Breast epithelium (tissue), 4 donors: Measurements from ENCODE around the gene FCMR. TPM values are rescaled to one million over a fixed set of nuclear protein-coding genes. Genes with fewer than 3 reads are reported as not detected.

ENCODE experiments used
- DNase-seq, 2 donors: peaks; one replicate each; pipeline ENCODE4 v3.0.0-alpha.2; 2019; ENCODE audit warnings: low spot score in 2 of 2
- H3K27ac ChIP-seq, 2 donors: fragments of 200-600 bp; sonication (generic) in 1 of 2; one replicate each; pipeline ENCODE4 v1.5.1; 2016 to 2019; ENCODE audit warnings: mild to moderate bottlenecking in 1 of 2
- H3K27me3 ChIP-seq, 2 donors: fragments of 200-600 bp; sonication (generic) in 1 of 2; one replicate each; pipeline versions ENCODE4 v1.5.1 to v1.6.0; 2017 to 2019; ENCODE audit warnings: control low read depth in 1 of 2, mild to moderate bottlenecking in 1 of 2
- H3K36me3 ChIP-seq: fragments of 200-600 bp; one replicate; pipeline ENCODE4 v1.5.1; 2019
- H3K4me1 ChIP-seq, 2 donors: fragments of 200-600 bp; sonication (generic); one replicate each; pipeline ENCODE4 v1.5.1; 2016 to 2019; ENCODE audit warnings: control low read depth in 1 of 2
- H3K4me3 ChIP-seq, 3 donors: fragments of 200-600 bp; sonication (generic); 1 replicate in 2 of 3; 2 replicates in 1 of 3; pipeline ENCODE4 v1.5.1; 2016 to 2019; ENCODE audit warnings: mild to moderate bottlenecking in 3 of 3, moderate library complexity in 2 of 3
- H3K9me3 ChIP-seq, 2 donors: fragments of 200-600 bp; sonication (generic) in 1 of 2; one replicate each; pipeline ENCODE4 v1.5.1; 2016 to 2019; ENCODE audit warnings: control low read depth in 1 of 2
- POLR2A ChIP-seq: fragments of 450-650 bp; IDR thresholded peaks from one replicate; pipeline ENCODE4 v1.6.1; 2016; ENCODE audit warnings: antibody characterized with exemption, mild to moderate bottlenecking, moderate library complexity
- POLR2AphosphoS5 ChIP-seq, 3 donors: sonication (generic); formaldehyde crosslinking; IDR thresholded peaks; one replicate each; pipeline ENCODE4 v1.6.1; 2017; ENCODE audit warnings: antibody characterized with exemption in 3 of 3
- intact Hi-C: fragments of 100-400 bp; cut with DNase I; formaldehyde crosslinking; loops from one replicate; pipeline ENCODE4 v1.15.1; 2023; ENCODE audit warnings: low total_unique reads
- total RNA-seq, 3 donors: library from RNA; depleted of rRNA; stranded (reverse); fragments of >200 nt; gene quantifications; one replicate each; pipeline ENCODE4 v1.1.0, GENCODE V29; 2016
- TF ChIP-seq, protein P1 (sequence below), 3 donors: fragments of 450-650 bp; IDR thresholded peaks; one replicate each; pipeline ENCODE4 v1.5.1; 2016 to 2017; ENCODE audit warnings: antibody characterized with exemption in 3 of 3, mild to moderate bottlenecking in 3 of 3, moderate library complexity in 3 of 3

FCMR gene, protein sequence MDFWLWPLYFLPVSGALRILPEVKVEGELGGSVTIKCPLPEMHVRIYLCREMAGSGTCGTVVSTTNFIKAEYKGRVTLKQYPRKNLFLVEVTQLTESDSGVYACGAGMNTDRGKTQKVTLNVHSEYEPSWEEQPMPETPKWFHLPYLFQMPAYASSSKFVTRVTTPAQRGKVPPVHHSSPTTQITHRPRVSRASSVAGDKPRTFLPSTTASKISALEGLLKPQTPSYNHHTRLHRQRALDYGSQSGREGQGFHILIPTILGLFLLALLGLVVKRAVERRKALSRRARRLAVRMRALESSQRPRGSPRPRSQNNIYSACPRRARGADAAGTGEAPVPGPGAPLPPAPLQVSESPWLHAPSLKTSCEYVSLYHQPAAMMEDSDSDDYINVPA
- total RNA-seq: 10 to 100 TPM in 1 of 3 donors, 1 to 10 TPM in 2; 1.1 to 11.0 (median 3.3) TPM

DNA sequence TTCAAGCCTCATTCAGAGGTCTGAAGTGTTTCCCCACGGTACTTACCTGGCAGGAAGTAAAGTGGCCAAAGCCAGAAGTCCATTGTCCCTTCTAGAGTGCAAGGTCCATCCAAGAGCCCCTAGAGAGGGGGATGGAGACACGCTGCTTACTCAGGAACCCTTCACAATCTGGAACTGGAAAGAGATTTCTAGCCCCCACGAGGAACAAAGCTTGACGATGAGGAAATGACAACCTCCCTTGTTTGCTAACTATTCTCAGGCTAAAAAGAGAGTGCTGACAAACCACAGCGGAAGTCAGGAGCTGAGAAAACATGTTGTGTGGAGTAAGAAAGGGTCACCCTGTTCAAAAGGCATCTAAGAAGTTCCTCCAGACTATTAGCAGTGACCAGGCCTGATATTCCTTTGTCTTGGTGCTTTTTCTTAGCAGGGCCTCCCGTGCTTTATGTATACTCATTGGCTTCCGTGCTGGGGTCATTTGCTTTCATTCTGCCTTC, at the start of gene FCMR:
TSS of gene FCMR (minus strand) at position 170 of the 494 bp plus-strand sequence. CDS start at position 83, 87 bp downstream.
- peak within 1 kb of the TSS; percentile 38 to 48 for H3K27ac ChIP-seq
- H3K4me3 ChIP-seq: peak within 1 kb of the TSS in 2 of 3 donors; percentile 0 to 5
- TF ChIP-seq POLR2A (no peak), POLR2AphosphoS5 (IDR thresholded peaks at IDR 0.05) (no peak)
- TF ChIP-seq, protein P1, sequence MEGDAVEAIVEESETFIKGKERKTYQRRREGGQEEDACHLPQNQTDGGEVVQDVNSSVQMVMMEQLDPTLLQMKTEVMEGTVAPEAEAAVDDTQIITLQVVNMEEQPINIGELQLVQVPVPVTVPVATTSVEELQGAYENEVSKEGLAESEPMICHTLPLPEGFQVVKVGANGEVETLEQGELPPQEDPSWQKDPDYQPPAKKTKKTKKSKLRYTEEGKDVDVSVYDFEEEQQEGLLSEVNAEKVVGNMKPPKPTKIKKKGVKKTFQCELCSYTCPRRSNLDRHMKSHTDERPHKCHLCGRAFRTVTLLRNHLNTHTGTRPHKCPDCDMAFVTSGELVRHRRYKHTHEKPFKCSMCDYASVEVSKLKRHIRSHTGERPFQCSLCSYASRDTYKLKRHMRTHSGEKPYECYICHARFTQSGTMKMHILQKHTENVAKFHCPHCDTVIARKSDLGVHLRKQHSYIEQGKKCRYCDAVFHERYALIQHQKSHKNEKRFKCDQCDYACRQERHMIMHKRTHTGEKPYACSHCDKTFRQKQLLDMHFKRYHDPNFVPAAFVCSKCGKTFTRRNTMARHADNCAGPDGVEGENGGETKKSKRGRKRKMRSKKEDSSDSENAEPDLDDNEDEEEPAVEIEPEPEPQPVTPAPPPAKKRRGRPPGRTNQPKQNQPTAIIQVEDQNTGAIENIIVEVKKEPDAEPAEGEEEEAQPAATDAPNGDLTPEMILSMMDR (IDR thresholded peaks at IDR 0.05): no peak
- H3K4me1 ChIP-seq: no peaks in the 10 kb centered on the region
- intact Hi-C loops: no loop called here
- no peaks in the 10 kb centered on the region for H3K36me3 ChIP-seq
- DNase-seq: no peak
- no peaks in the 10 kb centered on the region for H3K27me3 ChIP-seq
- H3K9me3 ChIP-seq: no peaks in the 10 kb centered on the region

DNA sequence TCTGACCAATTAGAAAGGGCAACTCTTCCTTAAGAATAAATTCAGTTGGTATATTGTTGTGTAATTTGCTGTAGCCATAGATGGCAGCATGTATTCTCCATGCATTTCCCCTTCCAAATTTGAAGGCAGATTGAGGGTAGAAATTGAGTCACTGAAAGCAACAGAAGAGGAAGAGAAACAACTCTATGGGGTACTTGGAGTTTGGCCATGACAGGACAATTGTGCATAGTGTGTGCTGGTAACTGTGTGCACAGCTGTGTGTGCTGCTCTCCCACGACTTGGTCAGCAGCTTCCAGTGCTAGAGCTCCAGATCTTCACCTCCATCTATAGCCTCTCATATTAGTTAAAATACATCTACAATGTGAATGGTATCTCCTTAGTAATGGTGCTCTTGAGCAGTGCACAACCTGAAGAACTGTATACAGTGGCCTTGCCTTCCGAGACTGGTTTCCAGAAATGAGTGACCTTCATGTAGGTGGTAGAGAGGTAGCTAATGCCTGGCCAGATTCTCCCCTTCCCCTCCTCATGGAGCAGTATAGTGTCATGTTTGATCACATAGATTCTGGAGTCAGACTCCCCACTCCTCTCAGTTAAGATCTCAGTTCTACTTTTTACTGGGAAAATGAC, 49.4 kb upstream of the FCMR start:
- intact Hi-C loops: no loop called here
- Histone ChIP-seq H3K27ac (no peak overlapping the region), H3K36me3 (no peaks in the 10 kb centered on the region), H3K27me3 (no peaks in the 10 kb centered on the region), H3K9me3 (no peaks in the 10 kb centered on the region), H3K4me1 (no peaks in the 10 kb centered on the region), H3K4me3 (no peak overlapping the region)
- no peak for TF ChIP-seq POLR2A
- TF ChIP-seq, protein P1 (IDR thresholded peaks at IDR 0.05): no peak
- no peak for TF ChIP-seq POLR2AphosphoS5 (IDR thresholded peaks at IDR 0.05)
- no peak for DNase-seq

DNA sequence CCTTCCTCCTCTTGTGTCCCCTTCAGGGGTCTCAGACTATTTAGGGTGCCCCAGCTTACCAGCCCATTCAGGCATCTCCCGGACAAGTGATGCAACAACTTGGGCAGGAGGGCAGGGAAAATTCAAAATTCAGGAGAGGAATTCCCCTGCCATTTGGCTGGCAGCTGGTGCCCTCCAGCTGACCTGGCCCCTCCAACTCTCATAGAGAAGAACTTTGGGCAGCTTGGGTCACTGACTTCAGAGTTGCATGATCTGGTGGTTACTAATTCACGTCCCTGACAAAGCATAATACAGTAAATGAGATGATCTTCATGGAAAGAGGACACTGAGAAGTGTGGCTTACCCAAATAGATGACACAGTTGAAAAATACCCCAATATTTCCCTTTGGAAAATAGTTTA, 48.7 kb upstream of the FCMR start, which contains the start of gene FCAMR:
TSS of gene FCAMR (minus strand) at position 15 of the 400 bp plus-strand sequence. CDS start 335 bp downstream, outside the sequence.
- Histone ChIP-seq H3K4me1 (no peaks in the 10 kb centered on the region), H3K9me3 (no peaks in the 10 kb centered on the region), H3K4me3 (no peak within 1 kb of the TSS), H3K27ac (no peak within 1 kb of the TSS), H3K36me3 (no peaks in the 10 kb centered on the region), H3K27me3 (no peaks in the 10 kb centered on the region)
- TF ChIP-seq, protein P1 (IDR thresholded peaks at IDR 0.05): no peak
- TF ChIP-seq POLR2A (no peak), POLR2AphosphoS5 (IDR thresholded peaks at IDR 0.05) (no peak)
- intact Hi-C loops: no loop called here
- DNase-seq: no peak

DNA sequence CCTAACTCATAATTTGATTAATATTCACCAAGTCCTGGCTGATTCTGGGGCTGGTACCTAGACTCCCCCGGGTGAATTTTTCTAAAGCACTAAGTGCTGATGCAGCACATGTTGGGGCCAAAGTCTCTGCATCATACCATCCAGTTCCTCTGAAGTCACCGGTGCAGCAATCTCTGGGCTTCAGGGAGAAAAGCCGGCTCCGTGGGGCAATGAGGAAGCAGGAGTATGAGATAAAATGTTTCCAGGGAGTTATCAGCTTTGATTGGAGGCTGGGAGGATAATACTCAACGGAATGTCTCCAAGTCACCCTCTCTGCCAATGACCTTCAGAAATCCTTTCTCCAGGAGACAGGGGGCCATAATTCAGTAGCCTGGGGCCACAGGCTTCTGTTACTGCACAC, 47.3 kb upstream of the FCMR start:
- H3K36me3 ChIP-seq: no peaks in the 10 kb centered on the region
- intact Hi-C loops: no loop called here
- no peaks in the 10 kb centered on the region for H3K9me3 ChIP-seq
- no peaks in the 10 kb centered on the region for H3K27me3 ChIP-seq
- no peak overlapping the region for H3K4me3 ChIP-seq
- TF ChIP-seq POLR2A (no peak), POLR2AphosphoS5 (IDR thresholded peaks at IDR 0.05) (no peak)
- TF ChIP-seq, protein P1 (IDR thresholded peaks at IDR 0.05): no peak
- DNase-seq: no peak
- H3K27ac ChIP-seq: no peak overlapping the region
- no peaks in the 10 kb centered on the region for H3K4me1 ChIP-seq
